Upper lobe of left lung (tissue), 6 donors: ENCODE data around the gene SETBP1. TPM values are rescaled to one million over a fixed set of nuclear protein-coding genes. Genes with fewer than 3 reads are reported as not detected.

Source experiments
- ATAC-seq, 2 donors: fragments of 200-7000 bp; cut with Tn5 transposase; one replicate each; pipeline ENCODE4 v1.9.1; 2022; ENCODE audit warnings: mild to moderate bottlenecking in 2 of 2, moderate library complexity in 2 of 2; ENCODE audit not compliant: low FRiP score in 2 of 2
- DNase-seq, 2 donors: peaks; one replicate each; pipeline ENCODE4 v3.0.0-alpha.2; 2019 to 2020
- H3K27ac ChIP-seq, 4 donors: fragments of 200-600 bp; sonication (generic); one replicate each; pipeline ENCODE4 v1.5.1; 2016 to 2019
- H3K27me3 ChIP-seq, 4 donors: fragments of 200-600 bp; sonication (generic); one replicate each; pipeline ENCODE4 v1.5.1; 2017 to 2019
- H3K36me3 ChIP-seq, 4 donors: fragments of 200-600 bp; sonication (generic); one replicate each; pipeline ENCODE4 v1.5.1; 2016 to 2019
- H3K4me1 ChIP-seq, 4 donors: fragments of 200-600 bp; sonication (generic); one replicate each; pipeline ENCODE4 v1.5.1; 2018 to 2019
- H3K4me3 ChIP-seq, 4 donors: fragments of 200-600 bp; sonication (generic); one replicate each; pipeline ENCODE4 v1.5.1; 2017 to 2019; ENCODE audit warnings: mild to moderate bottlenecking in 2 of 4, moderate library complexity in 1 of 4
- H3K9me3 ChIP-seq, 4 donors: fragments of 200-600 bp; sonication (generic); one replicate each; pipeline ENCODE4 v1.5.1; 2018 to 2019
- EP300 ChIP-seq, 4 donors: sonication (generic); formaldehyde crosslinking; IDR thresholded peaks; one replicate each; pipeline ENCODE4 v1.5.1; 2017; ENCODE audit warnings: antibody characterized with exemption in 4 of 4, control low read depth in 2 of 4
- POLR2A ChIP-seq, 4 donors: fragments of 450-650 bp; IDR thresholded peaks; one replicate each; pipeline ENCODE4 v1.5.1; 2016 to 2017; ENCODE audit warnings: antibody characterized with exemption in 4 of 4, mild to moderate bottlenecking in 2 of 4
- POLR2AphosphoS5 ChIP-seq, 2 donors: sonication (generic); formaldehyde crosslinking; IDR thresholded peaks; one replicate each; pipeline ENCODE4 v1.5.1; 2017; ENCODE audit warnings: antibody characterized with exemption in 2 of 2
- WGBS, 2 donors: methylation state at CpG; one replicate each; pipeline ENCODE4 v1.1.5; 2017 to 2018; 5-methylcytosine and 5-hydroxymethylcytosine counted together
- total RNA-seq, 6 donors: library from RNA; depleted of rRNA in 4 of 6; stranded (reverse); fragments of >200 nt in 4 of 6; gene quantifications; one replicate each; pipeline versions ENCODE4 v1.1.0 to v1.2.1, GENCODE V29; 2016 to 2021
- TF ChIP-seq, protein P1 (sequence below), 6 experiments: fragments of 450-650 bp in 4 of 6; fragments of 200-600 bp in 2 of 6; sonication (generic) in 2 of 6; IDR thresholded peaks; one replicate each; pipeline ENCODE4 v1.5.1; 2016 to 2019; ENCODE audit warnings: antibody characterized with exemption in 6 of 6
- donor health status: DM: no; HTN: no; CAD: no; lungs with moderate emphysema.
- donor health status: DM: no; HTN: yes; CAD: no; lungs with severe emphysema.

SETBP1 gene
- total RNA-seq, 6 donors from 2014 or later = 11.7 to 38.8 (median 16.6) TPM

DNA sequence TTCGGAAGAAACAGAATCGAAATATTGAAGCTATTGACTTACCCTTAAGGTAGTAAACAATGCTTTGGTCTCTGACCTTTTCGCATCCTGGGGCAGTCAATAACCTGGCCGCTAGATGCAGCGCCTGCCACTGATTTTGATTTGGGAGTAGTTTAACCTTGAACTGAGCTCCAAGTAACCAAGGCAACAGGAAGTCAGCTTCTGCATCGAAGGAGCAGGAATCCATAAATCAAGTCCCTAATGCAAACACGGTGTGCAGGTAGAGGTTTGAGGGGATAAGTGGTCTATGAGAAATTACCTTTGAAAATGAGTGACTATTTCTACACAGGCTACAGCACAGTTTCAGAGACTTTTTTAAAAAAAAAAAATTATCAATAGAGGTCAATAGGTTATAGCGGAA lies 353.5 kb downstream of the SETBP1 start:
- ATAC-seq (no peak), DNase-seq (no peak)
- no peak overlapping the region for H3K4me3 ChIP-seq
- no peaks in the 10 kb centered on the region for H3K4me1 ChIP-seq
- 83 to 90% methylated on average over 8 of the region's 8 CpGs for WGBS, 2 donors
- H3K27me3 ChIP-seq = no peaks in the 10 kb centered on the region
- H3K36me3 ChIP-seq = no peaks in the 10 kb centered on the region
- no peak overlapping the region for H3K27ac ChIP-seq
- TF ChIP-seq POLR2AphosphoS5 (IDR thresholded peaks at IDR 0.05) (no peak), POLR2A (IDR thresholded peaks at IDR 0.05) (no peak)
- no peaks in the 10 kb centered on the region for H3K9me3 ChIP-seq

DNA sequence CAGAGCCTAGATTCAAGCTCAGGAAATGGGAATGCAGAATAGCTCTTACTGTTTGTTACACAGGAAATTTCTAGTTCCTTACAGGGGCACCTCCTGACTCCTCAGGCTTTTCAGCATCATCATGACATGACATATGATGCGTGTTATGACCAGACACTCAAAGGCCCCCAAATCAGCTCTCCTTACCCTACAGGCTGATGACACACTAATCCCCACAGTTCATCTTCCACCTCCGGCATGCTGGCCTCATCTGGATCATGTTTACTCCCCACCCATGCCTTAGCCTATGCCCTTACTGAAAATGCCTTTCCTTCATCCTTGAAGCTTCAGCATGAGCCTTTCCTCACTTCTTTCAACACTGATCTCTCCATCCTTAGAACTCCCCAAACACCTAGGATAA lies 356.9 kb downstream of the SETBP1 start:
- H3K27me3 ChIP-seq = no peaks in the 10 kb centered on the region
- H3K36me3 ChIP-seq = no peaks in the 10 kb centered on the region
- no peaks in the 10 kb centered on the region for H3K9me3 ChIP-seq
- 94 to 95% methylated on average over 2 of the region's 2 CpGs for WGBS, 2 donors
- no peak overlapping the region for H3K4me3 ChIP-seq
- DNase-seq (no peak), ATAC-seq (no peak)
- H3K4me1 ChIP-seq = no peaks in the 10 kb centered on the region
- H3K27ac ChIP-seq = no peak overlapping the region
- TF ChIP-seq POLR2A (IDR thresholded peaks at IDR 0.05) (no peak), EP300 (IDR thresholded peaks at IDR 0.05) (no peak)
- TF ChIP-seq, protein P1, sequence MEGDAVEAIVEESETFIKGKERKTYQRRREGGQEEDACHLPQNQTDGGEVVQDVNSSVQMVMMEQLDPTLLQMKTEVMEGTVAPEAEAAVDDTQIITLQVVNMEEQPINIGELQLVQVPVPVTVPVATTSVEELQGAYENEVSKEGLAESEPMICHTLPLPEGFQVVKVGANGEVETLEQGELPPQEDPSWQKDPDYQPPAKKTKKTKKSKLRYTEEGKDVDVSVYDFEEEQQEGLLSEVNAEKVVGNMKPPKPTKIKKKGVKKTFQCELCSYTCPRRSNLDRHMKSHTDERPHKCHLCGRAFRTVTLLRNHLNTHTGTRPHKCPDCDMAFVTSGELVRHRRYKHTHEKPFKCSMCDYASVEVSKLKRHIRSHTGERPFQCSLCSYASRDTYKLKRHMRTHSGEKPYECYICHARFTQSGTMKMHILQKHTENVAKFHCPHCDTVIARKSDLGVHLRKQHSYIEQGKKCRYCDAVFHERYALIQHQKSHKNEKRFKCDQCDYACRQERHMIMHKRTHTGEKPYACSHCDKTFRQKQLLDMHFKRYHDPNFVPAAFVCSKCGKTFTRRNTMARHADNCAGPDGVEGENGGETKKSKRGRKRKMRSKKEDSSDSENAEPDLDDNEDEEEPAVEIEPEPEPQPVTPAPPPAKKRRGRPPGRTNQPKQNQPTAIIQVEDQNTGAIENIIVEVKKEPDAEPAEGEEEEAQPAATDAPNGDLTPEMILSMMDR (IDR thresholded peaks at IDR 0.05) = no peak

DNA sequence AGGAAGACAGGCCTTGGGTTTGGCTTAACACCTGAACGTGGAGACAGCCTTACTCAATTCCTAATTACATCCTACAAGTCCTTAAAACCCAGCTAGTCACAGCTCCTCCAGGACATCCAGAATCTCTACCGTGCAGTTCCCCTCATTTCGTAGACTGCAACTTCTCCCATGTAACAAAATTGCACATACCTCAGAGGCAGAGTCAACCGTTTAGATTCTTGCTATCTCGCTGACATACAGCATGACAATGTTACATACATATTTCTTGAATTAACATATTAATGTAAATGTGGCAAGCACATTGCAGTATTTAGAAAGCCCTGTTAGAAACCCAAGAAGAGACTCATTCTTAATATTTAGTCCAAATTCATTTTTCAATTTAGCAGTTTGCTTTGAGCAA lies 358.7 kb downstream of the SETBP1 start:
- TF ChIP-seq POLR2A (IDR thresholded peaks at IDR 0.05) (no peak), POLR2AphosphoS5 (IDR thresholded peaks at IDR 0.05) (no peak), EP300 (IDR thresholded peaks at IDR 0.05) (no peak)
- TF ChIP-seq, protein P1 (IDR thresholded peaks at IDR 0.05) = no peak
- Histone ChIP-seq H3K9me3 (no peaks in the 10 kb centered on the region), H3K27me3 (no peaks in the 10 kb centered on the region), H3K36me3 (no peaks in the 10 kb centered on the region), H3K4me1 (no peaks in the 10 kb centered on the region), H3K27ac (no peak overlapping the region), H3K4me3 (no peak overlapping the region)
- WGBS, 2 donors = 88 to 91% methylated on average over 5 of the region's 5 CpGs
- DNase-seq (no peak), ATAC-seq (no peak)

DNA sequence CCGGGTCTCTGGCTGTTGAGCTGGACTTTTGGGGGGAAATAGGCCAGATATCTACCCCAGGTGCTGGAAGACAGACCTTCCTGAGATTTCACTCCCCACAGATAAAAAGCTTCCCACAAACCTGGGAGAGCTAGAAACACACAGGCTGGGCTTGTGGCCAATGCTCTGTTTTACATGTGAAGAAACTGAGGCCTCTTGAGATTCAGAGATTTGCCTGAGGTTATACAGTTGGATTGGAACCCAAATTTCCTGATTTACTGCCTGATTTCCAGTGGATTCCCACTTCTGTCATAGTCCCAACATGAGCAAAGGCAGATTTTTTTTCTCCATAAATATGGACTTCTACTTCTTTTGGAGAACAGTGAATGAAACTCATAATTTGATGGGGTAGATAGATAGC lies 360.2 kb downstream of the SETBP1 start:
- no peak for TF ChIP-seq POLR2AphosphoS5 (IDR thresholded peaks at IDR 0.05)
- TF ChIP-seq, protein P1 (IDR thresholded peaks at IDR 0.05) = no peak
- TF ChIP-seq EP300 (IDR thresholded peaks at IDR 0.05) = no peak
- TF ChIP-seq POLR2A (IDR thresholded peaks at IDR 0.05) = no peak
- WGBS, 2 donors = 88 to 100% methylated on average over 1 of the region's 1 CpG
- DNase-seq (no peak), ATAC-seq (no peak)
- Histone ChIP-seq H3K27ac (no peak overlapping the region), H3K9me3 (no peaks in the 10 kb centered on the region), H3K4me1 (no peaks in the 10 kb centered on the region), H3K4me3 (no peak overlapping the region), H3K27me3 (no peaks in the 10 kb centered on the region), H3K36me3 (no peaks in the 10 kb centered on the region)

DNA sequence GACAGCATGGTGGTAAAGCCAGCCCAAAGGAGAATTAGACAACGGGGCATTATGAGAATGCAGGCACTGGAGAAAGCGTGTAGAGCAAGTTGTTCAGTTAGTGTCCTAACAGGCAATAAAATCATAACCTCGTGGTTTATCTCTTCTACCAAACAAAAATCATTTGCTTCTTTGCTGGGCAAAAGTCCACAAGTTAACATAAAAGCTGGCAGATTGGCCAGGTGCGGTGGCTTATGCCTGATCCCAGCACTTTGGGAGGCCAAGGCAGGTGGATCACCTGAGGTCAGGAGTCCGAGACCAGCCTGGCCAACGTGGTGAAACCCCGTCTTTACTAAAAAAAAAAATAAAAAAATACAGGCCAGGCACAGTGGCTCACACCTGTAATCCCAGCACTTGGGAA lies 364.1 kb downstream of the SETBP1 start:
- ATAC-seq (no peak), DNase-seq (no peak)
- H3K27me3 ChIP-seq = no peaks in the 10 kb centered on the region
- TF ChIP-seq POLR2A (IDR thresholded peaks at IDR 0.05) = no peak
- no peak for TF ChIP-seq EP300 (IDR thresholded peaks at IDR 0.05)
- TF ChIP-seq, protein P1 (IDR thresholded peaks at IDR 0.05) = no peak
- no peaks in the 10 kb centered on the region for H3K36me3 ChIP-seq
- H3K27ac ChIP-seq = no peak overlapping the region
- H3K4me1 ChIP-seq = no peaks in the 10 kb centered on the region
- no peaks in the 10 kb centered on the region for H3K9me3 ChIP-seq
- 90 to 92% methylated on average over 7 of the region's 7 CpGs for WGBS, 2 donors
- H3K4me3 ChIP-seq = no peak overlapping the region
